GM21423 (cell line): ENCODE data around the gene TNFRSF12A.

Source experiments
- ATAC-seq: cut with Tn5 transposase; IDR thresholded peaks from one replicate; pipeline ENCODE4 v1.9.1; 2021; ENCODE audit warnings: mild to moderate bottlenecking, moderate library complexity; ENCODE audit not compliant: unreplicated experiment

Gene TNFRSF12A

DNA sequence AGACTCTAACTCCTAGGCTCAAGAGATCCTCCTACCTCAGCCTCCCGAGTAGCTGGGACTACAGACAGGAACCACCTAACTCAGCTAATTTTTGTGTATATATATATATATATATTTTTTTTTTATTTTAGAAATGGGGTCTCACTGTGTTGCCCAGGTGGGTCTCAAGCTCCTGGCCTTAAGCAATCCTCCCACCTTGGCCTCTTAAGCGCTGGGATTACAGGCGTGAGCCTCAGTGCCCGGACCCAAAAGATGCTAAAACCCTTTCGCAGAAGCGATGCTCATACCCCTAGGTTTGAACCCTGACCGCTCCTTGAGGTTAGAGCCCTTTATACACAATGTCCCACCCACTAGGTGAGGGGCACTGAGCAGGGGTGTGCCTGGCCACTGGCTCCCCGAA is 9.7 kb upstream of the TNFRSF12A start:
- no peak for ATAC-seq

DNA sequence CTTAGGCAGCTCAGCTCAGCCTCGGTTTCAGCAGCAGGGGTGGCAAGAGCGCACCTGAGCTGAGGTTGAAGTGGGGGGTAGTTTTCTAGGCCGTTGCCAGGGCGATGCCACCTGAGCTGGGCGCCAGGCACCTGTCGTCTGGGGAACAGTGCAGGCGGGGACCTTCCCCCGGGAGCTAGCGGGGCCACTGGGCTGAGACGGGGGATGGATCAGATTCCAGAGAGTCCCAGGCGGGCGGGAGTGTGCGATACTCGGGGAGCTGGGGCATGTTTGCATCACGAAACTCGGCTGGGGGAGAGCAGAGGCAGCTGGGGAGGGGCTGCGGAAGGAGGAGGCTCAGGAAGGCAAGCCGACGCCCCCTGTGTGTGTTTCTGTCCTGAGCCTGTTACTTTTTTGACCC is 7.9 kb upstream of the TNFRSF12A start:
- ATAC-seq, result no peak

DNA sequence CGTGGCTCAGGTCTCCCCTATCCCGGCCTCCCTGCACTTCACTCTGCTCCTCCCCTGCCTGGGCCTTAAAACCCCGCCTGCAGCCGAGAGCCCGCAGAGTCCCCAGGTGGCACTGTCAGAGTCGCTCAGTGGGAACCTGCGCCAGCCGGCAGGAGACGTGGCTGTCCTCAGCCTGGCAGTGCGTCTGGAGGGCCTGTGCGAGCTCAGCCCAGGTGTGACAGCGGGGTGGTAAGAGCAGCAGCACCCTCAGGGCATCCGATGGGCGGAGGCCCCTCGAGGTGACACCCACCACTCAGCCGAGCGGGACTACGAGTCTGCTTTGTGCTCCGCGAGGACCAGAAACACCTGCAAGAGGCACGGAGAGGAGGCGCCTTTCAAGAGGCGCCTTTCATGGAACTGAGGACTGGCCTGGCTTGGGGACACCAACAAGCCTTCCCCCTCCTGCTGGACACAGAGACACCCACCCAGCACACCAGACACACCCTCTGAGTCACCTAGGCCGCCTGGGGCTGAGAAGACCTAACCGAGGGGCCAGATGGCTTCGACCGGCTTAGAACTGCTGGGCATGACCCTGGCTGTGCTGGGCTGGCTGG is 7.2 kb upstream of the TNFRSF12A start, which contains the start of gene CLDN9:
CLDN9 (plus strand) TSS at position 96 of the 593 bp plus-strand sequence; CDS start at position 536, 440 bp downstream.
- no peak for ATAC-seq

DNA sequence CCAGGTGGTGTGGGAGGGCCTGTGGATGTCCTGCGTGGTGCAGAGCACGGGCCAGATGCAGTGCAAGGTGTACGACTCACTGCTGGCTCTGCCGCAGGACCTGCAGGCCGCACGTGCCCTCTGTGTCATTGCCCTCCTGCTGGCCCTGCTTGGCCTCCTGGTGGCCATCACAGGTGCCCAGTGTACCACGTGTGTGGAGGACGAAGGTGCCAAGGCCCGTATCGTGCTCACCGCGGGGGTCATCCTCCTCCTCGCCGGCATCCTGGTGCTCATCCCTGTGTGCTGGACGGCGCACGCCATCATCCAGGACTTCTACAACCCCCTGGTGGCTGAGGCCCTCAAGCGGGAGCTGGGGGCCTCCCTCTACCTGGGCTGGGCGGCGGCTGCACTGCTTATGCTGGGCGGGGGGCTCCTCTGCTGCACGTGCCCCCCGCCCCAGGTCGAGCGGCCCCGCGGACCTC is 6.6 kb upstream of the TNFRSF12A start:
- ATAC-seq, result no peak

DNA sequence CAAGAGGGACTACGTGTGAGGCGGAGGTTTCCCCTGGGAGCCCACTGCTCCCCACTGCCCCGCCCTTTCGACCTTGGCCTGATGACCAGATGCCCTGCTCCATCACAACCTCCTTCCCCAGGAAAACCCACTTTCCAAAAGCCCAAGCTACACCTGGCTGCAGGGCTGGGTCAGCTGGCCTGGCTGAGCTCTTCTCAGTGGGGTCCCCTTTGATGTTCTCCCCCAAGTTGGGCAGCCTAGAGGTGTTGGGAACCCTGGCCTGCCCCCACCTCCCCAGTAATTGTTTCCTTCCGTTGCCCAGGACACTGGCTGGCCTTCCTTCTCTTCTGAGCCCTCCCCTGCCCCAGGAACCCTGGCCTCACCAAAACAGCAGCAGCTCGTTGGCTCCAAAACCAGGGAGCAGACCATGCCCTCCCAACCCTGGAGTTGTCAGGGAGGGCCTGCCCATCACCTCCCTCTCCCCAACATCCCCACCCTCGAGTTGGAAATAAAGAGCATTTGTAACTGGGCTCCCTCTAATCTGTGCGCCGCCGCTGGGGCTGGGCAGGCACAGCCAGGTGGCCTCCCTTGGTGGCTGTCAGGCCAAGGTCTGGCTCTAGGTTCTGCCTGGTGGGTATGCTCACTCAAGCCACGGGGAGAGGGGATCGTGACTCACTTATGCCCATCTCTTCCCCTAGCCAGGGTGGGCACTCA is 6.0 kb upstream of the TNFRSF12A start:
- no peak for ATAC-seq

DNA sequence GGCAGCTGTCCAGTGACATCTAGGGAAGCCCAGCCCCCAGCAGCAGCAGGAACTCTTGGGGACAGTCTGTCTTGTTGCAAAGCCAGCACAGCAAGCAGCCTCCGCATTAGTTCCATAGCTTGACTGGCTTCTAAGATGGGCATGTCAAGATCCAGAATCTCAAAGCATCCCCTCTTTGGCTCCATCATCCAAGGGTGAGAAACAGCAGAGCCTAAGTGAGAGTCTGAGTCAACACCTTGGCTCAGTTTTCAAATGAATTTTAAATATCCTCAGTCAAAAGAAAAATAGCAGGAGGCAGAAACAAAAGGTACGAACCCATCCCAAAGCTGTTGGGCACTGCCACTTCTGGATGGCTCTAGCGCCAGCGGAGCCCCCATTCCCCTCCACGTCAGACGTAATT is 5.2 kb upstream of the TNFRSF12A start:
- no peak for ATAC-seq

DNA sequence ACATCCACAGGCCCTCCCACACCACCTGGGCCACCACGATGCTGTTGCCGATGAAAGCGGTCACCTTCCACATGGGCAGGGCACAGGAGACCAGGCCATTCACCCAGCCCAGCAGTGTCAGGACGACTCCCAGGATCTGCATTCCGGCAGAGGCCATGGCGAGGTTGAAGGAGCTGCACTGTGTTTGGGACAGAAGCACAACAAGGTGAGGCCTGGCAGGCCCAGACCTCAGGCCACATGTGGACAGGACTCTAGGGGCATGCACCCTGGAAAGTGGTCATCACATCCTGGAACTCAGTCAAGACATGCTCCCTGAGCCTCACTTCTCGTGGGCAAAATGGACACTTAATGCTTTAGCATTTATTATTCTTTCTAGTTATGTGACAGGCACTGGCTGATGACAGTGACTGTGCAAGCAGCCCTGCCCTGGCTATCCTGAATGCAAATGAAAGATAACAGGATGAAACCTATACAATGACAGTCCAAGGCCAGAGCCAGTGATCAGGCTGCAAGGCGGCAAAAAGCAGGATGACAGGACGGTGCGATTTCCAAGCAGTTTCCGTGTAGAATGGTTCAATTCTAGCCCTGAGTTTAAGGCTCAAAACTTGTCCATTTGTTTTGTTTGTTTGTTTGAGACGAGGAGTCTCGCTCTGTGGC is 4.2 kb upstream of the TNFRSF12A start:
- ATAC-seq, result no peak

DNA sequence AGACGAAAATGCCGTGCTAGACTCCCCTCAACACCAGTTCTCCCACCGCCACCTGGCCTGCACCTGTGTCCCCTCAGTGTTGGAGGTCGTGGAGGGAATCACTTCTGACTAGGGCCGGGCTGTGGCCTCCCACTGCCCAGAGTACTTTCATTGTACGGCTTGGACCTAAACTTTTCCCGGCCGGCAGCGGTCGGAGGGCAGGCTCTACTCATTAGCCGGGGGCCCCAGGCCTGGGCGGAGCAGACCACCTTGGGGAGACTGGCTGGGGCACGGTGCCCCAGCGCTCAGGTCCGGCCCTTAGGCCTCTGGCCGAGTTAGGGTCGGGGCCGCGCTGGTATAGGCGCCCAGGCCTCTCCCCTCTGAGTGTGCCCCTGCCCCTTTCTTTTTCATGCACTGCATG is 2.8 kb upstream of the TNFRSF12A start:
- no peak for ATAC-seq

DNA sequence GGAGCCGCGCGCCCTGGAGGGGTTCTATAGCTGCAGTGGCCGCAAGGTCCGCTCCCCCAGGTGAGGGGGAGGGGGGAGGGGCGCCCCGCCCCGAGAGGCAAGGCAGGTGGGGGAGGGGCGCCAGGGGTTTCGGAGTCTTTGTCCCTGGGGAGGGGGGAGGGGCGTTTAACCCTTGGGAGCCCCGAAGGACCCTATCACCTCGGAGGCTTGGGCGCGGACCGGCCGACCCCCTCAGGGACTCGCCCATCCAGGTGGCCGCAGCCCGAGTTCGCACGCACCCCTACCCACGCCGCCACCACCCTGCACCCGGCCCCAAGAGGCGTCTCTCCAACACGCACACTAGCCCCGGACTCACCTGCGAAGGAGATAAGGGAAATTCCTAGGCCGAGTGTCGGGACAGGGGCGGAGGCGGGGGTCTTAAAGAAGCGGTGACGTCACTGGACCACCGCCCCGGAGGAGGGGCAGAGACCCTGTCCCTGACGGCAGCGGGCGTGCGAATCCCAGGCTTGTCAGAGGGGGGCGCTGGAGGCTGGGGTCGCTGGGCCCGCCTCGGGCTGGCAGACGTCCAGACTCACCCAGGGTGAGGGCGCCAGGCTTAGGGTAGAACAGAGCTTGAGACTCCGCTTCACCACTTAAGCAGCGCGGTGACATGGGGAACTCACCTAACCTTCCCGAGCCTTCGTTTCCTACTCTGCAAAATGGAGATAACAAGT is 2.2 kb upstream of the TNFRSF12A start, which contains the start of gene CLDN6:
CLDN6 (minus strand) TSS at position 390 of the 713 bp plus-strand sequence. CDS start 2,162 bp downstream, outside the sequence.
- ATAC-seq, result no peak

DNA sequence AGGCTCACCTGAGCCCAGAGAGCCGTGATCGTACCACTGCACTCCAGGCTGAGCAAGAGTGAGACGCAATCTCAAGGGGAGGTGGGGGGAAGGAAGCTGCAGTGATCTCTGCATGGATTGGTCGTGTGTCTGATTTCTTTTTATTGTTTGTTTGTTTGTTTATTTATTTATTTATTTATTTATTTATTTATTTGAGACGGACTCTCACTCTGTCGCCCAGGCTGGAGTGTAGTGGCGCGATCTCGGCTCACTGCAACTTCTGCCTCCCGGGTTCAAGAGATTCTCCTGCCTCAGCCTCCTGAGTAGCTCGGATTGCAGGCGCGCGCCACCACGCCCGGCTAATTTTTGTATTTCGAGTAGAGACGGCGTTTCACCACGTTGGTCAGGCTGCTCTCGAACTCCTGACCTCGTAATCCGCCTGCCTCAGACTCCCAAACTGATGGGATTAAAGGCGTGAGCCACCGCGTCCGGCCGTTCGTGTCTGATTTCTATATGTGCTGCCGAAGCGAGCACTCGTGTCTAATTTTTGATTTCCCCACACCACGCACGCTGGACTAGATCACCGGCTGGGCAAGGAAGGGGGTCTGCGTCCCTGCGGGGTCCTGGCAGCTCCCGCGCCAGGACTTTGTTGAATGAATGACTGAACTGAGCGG is 448 bp upstream of the TNFRSF12A start:
- ATAC-seq, result no peak

DNA sequence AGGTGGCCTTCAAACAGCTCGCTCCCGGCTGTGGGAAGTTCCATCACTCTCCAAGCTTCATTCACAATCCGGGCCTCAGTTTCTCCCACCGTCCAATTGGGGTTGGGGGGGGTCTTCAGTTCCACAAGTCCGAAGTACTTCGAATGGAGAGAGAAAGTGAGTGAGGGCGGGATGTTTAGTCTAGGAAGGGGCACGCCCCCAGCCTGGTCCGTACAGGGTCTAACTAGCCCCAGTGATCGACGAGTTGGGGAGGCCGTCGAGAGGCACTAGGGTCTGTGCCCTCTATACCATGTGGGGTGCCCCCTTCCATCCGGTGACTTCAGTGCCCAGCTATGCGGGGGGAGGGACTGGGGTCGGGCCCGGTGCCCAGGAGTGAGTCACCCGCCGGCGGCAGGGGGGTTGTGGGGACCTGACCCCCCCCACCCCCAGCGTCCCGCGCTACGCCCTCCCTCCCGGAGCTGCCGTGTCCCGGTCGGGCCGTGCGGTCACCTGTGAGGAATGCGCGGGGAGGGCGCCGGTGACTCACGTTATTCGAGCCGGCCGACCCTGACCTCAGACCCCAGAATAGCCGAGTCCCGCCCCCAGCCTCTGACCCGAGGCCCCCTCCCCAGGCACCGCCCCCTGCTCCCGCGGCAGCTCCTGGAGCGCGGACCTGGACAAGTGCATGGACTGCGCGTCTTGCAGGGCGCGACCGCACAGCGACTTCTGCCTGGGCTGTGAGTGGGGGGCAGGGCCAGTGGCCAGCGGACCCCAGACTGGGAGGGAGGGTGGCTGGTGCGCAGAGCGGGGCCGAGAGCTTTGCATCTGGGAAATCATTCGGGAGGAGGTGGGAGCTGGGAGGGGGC is 658 bp downstream of the TNFRSF12A start:
- no peak for ATAC-seq

DNA sequence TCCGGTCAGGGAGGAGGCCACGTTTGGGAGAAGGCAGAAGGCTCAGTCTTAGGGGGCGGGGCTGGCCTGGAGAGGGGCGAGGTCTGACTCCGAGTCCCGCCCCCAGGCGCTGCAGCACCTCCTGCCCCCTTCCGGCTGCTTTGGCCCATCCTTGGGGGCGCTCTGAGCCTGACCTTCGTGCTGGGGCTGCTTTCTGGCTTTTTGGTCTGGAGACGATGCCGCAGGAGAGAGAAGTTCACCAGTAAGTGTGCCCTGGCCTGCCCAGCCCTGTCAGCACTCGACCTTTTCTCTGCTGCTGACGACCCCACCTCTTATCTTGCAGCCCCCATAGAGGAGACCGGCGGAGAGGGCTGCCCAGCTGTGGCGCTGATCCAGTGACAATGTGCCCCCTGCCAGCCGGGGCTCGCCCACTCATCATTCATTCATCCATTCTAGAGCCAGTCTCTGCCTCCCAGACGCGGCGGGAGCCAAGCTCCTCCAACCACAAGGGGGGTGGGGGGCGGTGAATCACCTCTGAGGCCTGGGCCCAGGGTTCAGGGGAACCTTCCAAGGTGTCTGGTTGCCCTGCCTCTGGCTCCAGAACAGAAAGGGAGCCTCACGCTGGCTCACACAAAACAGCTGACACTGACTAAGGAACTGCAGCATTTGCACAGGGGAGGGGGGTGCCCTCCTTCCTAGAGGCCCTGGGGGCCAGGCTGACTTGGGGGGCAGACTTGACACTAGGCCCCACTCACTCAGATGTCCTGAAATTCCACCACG is 1.5 kb downstream of the TNFRSF12A start:
- peak; percentile 27 for ATAC-seq

DNA sequence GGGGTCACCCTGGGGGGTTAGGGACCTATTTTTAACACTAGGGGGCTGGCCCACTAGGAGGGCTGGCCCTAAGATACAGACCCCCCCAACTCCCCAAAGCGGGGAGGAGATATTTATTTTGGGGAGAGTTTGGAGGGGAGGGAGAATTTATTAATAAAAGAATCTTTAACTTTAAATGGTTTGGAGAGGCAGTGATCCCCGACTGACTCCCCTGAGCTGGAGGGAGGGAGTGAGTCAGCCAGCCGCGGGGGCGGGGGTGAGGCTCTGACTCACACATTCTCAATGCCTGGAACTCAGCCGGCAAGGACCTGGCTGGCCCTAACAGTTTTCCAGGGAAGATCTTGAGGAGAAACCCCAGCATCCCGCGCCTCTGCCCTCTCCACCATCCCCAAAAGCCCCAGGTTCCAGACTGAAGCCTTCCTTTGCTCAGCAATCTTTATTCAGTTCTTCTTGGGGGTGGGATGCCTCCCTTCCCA is 2.1 kb downstream of the TNFRSF12A start:
- no peak for ATAC-seq

DNA sequence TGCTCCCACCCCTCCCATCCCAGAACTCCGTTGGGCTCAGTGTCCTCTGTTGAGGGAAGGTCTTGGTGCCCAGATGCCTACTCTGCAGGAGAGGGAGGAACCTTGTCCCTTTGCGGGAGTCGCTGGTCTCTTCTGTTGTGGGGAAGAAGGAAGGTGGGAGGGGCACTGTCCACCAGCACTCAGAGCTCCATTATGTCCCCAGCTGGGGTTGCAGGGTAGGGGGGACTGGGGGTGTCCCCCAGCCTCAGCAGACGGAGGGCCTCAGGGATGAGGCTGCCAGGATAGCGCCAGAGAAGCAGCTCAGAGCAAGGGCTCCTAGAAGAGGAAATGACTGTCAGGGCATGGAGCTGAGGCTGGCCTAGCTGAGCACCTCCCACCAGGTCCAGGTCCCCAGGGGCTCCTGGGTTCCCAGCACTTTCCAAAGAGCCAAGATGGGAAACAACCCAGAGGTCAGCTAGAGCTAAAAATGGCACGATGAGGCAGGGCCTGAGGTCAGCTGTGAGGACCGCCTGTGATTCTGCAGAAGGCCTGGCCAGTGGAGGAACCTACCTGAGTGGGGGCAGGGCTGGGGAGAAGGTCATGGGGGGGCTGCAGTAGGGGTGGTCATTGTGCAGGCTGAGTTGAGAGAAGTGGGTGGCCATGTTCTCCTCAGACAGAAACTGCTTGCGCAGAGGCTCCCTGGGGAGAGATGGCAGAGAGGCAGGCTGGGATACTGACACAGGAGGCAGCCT is 2.7 kb downstream of the TNFRSF12A start:
- ATAC-seq, result no peak

DNA sequence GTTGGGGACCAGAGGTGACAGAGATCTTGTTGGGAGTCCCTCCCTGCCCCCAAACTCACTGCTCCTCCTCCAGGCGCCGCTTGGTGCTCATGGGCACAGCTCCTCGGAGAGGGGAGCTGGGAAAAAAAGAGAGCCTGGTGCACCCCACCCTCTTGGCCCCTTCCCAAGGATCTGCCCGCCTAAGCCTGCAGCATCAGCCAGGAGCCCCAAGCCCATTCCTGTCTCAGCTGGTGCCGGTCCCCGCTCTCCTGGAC is 3.2 kb downstream of the TNFRSF12A start:
- no peak for ATAC-seq

DNA sequence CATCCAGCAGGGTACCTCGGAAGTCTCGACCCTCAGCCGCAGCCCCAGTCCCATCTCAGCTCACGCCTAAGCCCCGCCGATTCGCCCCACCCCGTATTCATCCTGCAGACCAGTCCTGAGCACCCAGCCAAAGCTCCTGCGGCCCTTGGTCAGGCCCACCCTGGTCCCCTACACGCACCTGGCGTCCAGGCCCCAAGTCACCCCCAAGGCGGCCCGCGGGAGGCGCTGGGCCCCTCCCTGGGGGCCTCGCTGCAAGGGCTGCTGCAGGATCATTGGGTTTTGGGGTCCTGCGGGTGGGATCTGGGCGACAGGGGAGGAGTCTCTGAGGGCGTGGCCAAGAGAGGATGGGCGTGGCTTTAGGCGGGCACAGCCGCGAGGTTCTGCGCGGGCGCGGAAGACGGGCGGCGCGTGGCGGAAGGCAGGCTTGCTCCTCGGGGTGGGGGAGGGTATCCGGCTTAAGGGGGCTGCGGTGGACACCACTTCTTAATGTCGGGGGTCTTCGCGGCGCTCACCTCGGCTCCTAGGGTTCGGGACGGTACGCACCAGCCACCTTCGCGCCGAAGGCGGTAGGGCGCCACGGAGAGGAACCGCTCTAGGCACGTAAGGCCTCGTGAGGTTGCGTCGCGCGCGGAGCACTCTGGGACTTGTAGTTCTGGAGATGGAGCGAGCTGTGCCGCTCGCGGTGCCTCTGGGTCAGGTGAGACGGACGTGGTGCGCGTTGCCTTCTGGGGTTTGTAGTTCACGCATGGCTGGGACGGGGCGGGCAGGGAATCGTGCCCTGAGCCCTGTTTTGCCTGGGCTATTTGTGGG is 3.7 kb downstream of the TNFRSF12A start, which contains the start of the genes HCFC1R1 and THOC6:
HCFC1R1 (minus strand) TSS at position 274 of the 810 bp plus-strand sequence; CDS start at position 273, 1 bp downstream.
THOC6 (plus strand) TSS at position 367 of the 810 bp plus-strand sequence; CDS start at position 659, 292 bp downstream.
- peak; percentile 62 for ATAC-seq
